Common myeloid progenitor, CD34-positive (primary cell): Measurements from ENCODE around the gene MTOR.
"Not testable (repeated sequence)": the region's sequence is repeated elsewhere in the genome, so short reads cannot be mapped to it uniquely, and the experiment has no call there.

Source experiments
- CTCF ChIA-PET: fragments of 350-600 bp; sonication (Branson Sonifier 250); formaldehyde crosslinking; loops from one replicate; lab custom pipeline; 2021; ENCODE audit warnings: antibody characterized with exemption; lab: Charles Lee
- POLR2A ChIA-PET: fragments of 350-600 bp; sonication (Branson Sonifier 250); formaldehyde crosslinking; loops from one replicate; lab custom pipeline; 2021; ENCODE audit warnings: antibody characterized with exemption; lab: Charles Lee
- DNase-seq, 3 donors: peaks; one replicate each; pipeline versions ENCODE4 v3.0.0 to v3.0.0-alpha.2; 2013
- H3K27ac ChIP-seq, 2 experiments: 1 replicate in 1 of 2; 2 replicates in 1 of 2; pipeline ENCODE4 v1.7.0; 2013; ENCODE audit warnings: inconsistent platforms in 2 of 2, low read length in 2 of 2, mild to moderate bottlenecking in 2 of 2, low read depth in 1 of 2, moderate library complexity in 1 of 2; ENCODE audit not compliant: severe bottlenecking in 2 of 2, insufficient read depth in 1 of 2, poor library complexity in 1 of 2
- H3K27me3 ChIP-seq, 5 experiments: replicated peaks in 2 of 5; 1 replicate in 3 of 5; 2 replicates in 2 of 5; pipeline versions ENCODE4 v1.6.1 to v1.7.0; 2013; ENCODE audit warnings: low read length in 4 of 5, mild to moderate bottlenecking in 2 of 5, moderate library complexity in 2 of 5, inconsistent platforms in 1 of 5; ENCODE audit not compliant: insufficient read depth in 5 of 5, control insufficient read depth in 4 of 5
- H3K36me3 ChIP-seq, 4 experiments: 1 replicate in 2 of 4; 2 replicates in 2 of 4; pipeline versions ENCODE4 v1.6.1 to v1.7.0; 2013; ENCODE audit warnings: low read length in 3 of 4, control low read depth in 1 of 4, mild to moderate bottlenecking in 1 of 4; ENCODE audit not compliant: control insufficient read depth in 4 of 4, insufficient read depth in 4 of 4
- H3K4me1 ChIP-seq, 4 experiments: 1 replicate in 3 of 4; 2 replicates in 1 of 4; pipeline versions ENCODE4 v1.6.1 to v1.7.1; 2013; ENCODE audit warnings: low read length in 3 of 4, mild to moderate bottlenecking in 3 of 4, control low read depth in 1 of 4, inconsistent platforms in 1 of 4, moderate library complexity in 1 of 4; ENCODE audit not compliant: control insufficient read depth in 4 of 4, insufficient read depth in 4 of 4; ENCODE audit errors: control extremely low read depth in 1 of 4
- H3K4me3 ChIP-seq, 7 experiments: 1 replicate in 4 of 7; 2 replicates in 3 of 7; pipeline versions ENCODE4 v1.5.1 to v1.7.0; 2013; ENCODE audit warnings: mild to moderate bottlenecking in 7 of 7, low read length in 6 of 7, moderate library complexity in 6 of 7, inconsistent platforms in 2 of 7, low read depth in 2 of 7, control low read depth in 1 of 7; ENCODE audit not compliant: insufficient read depth in 4 of 7, control insufficient read depth in 1 of 7; ENCODE audit errors: extremely low read depth in 1 of 7
- H3K9me3 ChIP-seq, 5 experiments: 1 replicate in 4 of 5; 2 replicates in 1 of 5; pipeline versions ENCODE4 v1.6.1 to v1.7.1; 2013; ENCODE audit warnings: low read length in 4 of 5, mild to moderate bottlenecking in 2 of 5, inconsistent platforms in 1 of 5, low read depth in 1 of 5, moderate library complexity in 1 of 5; ENCODE audit not compliant: control insufficient read depth in 4 of 5, insufficient read depth in 2 of 5; ENCODE audit errors: control extremely low read depth in 1 of 5
- WGBS: methylation state at CpG from one replicate; pipeline ENCODE4 v1.1.5; 2013; ENCODE audit not compliant: insufficient coverage; 5-methylcytosine and 5-hydroxymethylcytosine counted together

MTOR gene

GRCh38 chr1:11184973-11185372 is 77.4 kb downstream of the MTOR start:
- H3K4me1 ChIP-seq, result no peaks in the 10 kb centered on the region

DNA sequence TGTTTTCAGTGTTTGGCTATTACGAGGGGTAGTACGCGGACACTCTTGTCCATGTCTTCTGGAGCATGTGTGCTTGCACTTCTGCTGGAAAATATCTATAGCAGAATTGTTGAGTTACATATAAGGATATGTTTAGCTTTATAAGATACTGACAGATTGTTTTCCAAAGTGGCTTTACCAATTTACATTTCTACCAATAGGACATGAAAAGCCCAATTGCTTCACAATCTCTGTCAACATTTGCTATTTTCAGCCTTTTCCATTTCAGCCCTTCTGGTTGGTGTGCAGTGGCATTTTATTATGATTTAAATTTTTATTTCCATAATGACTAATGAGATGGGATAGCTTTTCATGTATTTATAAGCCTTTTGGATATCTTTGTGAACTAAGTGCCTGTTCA is 79.5 kb downstream of the MTOR start:
- no peak for DNase-seq
- Histone ChIP-seq H3K4me3 (no peak overlapping the region), H3K27ac (no peak overlapping the region), H3K27me3 (no peaks in the 10 kb centered on the region), H3K36me3 (peaks cover 4 to 54% (median 16%) of the 10 kb centered on the region in 4 experiments), H3K9me3 (no peaks in the 10 kb centered on the region), H3K4me1 (no peaks in the 10 kb centered on the region)
- CTCF ChIA-PET, result no interaction called here
- POLR2A ChIA-PET, result no interaction called here
- WGBS, result no CpG with 5 or more reads among the region's 3 CpGs

More at GRCh38 chr1:11184973-11185372, 77.4 kb downstream of the MTOR start:
- no CpG with 5 or more reads among the region's 1 CpG for WGBS
- no peaks in the 10 kb centered on the region for H3K27me3 ChIP-seq
- ChIA-PET POLR2A (interaction anchor here (0.8 kb wide), 1 partner anchor 156 kb away, joined by 5 read pairs; no protein-coding TSS in a partner anchor), CTCF (interaction anchor here (0.8 kb wide), 1 partner anchor 33 kb away, joined by 5 read pairs; no protein-coding TSS in a partner anchor)
- no peak overlapping the region for H3K27ac ChIP-seq
- H3K9me3 ChIP-seq, result no peaks in the 10 kb centered on the region
- H3K36me3 ChIP-seq, result peaks cover 10 to 61% (median 22%) of the 10 kb centered on the region in 4 experiments
- DNase-seq, result no peak
- H3K4me3 ChIP-seq, result no peak overlapping the region

GRCh38 chr1:11180342-11180744 is 82.0 kb downstream of the MTOR start:
- POLR2A ChIA-PET, result no interaction called here
- Histone ChIP-seq H3K36me3 (peaks cover 2 to 41% (median 15%) of the 10 kb centered on the region in 4 experiments), H3K27me3 (no peaks in the 10 kb centered on the region), H3K27ac (no peak overlapping the region), H3K4me1 (no peaks in the 10 kb centered on the region), H3K4me3 (no peak overlapping the region), H3K9me3 (no peaks in the 10 kb centered on the region)
- CTCF ChIA-PET, result no interaction called here
- DNase-seq, result no peak

DNA sequence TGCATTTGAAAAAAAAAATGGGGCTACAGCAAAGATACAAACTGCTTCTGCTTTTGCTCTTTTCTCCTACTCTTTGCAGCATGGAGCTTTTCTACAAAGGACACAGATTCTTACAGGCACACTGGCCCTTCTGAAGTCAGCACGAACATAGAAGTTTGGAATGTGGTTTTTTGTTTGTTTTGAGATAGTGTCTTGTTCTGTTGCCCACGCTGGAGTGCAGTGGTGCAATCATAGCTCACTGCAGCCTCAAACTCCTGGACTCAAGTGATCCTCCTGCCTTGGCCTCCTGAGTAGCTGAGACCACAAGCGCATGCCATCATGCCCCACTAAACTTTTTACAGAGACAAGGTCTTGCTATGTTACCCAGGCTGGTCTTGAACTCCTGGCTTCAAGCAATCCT is 82.6 kb downstream of the MTOR start:
- POLR2A ChIA-PET, H3K9me3 ChIP-seq, H3K4me1 ChIP-seq, CTCF ChIA-PET, H3K27ac ChIP-seq, DNase-seq, H3K27me3 ChIP-seq, H3K4me3 ChIP-seq: not testable (repeated sequence)
- H3K36me3 ChIP-seq, result peaks cover 2 to 37% (median 13%) of the 10 kb centered on the region in 4 experiments
- 100% methylated on average over 2 of the region's 3 CpGs for WGBS

DNA sequence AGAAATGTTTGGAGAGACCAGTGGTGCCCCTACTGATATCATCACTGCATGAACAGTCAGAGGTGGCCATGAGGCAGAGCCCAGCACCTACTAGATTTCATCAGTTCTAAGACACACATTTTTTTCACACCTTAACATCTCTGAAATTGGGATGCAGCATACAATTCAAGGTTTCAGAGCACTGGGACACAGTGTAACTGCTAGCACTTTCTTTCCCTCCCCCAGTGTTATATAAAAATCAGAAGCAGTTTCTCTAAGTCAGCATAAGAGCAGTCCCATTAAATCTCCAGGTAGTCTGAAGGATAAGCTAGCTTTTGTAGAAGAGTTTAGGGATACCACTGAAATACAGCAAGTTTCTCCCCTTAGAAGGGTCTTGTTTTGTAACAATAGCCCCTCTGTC is 83.2 kb downstream of the MTOR start:
- no peak overlapping the region for H3K27ac ChIP-seq
- no peak overlapping the region for H3K4me3 ChIP-seq
- H3K27me3 ChIP-seq, result no peaks in the 10 kb centered on the region
- no peak for DNase-seq
- no peaks in the 10 kb centered on the region for H3K4me1 ChIP-seq
- ChIA-PET CTCF (no interaction called here), POLR2A (no interaction called here)
- peaks cover 2 to 31% (median 10%) of the 10 kb centered on the region in 4 experiments for H3K36me3 ChIP-seq
- no peaks in the 10 kb centered on the region for H3K9me3 ChIP-seq

DNA sequence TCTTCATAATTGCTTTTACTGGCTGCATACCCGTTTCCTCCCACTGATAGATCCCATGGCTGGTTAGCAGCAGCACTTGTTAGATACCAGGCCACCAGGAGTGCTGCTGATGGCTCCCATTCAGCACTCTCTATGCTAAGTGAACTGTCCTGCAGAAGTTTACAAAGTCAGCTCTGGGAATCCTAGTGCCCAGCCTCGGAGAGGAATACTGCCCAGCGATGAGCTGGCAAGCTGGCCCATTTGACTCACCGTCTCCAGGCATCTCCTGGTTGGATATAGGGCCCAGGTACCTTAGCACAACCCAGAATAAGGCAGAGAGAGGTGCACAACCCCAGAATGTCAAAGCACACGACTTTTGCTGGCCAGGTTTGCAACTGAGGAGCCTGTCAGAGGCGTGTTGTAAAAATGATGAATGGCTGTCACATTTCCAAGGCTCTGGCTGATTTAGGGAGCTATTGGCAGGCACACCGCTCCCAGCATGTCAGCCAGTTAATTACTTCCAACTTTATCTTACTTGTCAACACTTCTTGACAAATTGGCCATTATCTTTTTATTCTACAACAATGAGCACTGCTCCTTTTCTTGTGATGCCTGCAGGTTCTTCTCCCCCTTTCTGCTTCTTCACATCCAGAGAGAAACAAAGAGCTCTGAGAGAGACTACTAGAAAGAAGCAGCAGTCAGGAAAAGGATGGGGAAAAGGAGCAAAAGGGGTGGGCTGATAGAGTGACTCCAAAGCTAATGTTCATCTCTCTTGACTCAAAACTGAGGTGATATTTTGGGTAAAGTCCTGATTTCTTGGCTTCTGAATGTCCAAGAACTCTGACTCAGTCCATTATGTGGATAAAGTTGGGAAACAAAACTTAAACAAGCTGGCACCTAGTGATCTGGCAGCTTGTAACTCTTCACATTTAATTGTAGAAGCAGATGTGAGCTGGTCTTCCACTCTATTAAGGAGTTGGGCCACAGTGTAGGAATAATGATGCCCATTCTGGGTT is 84.0 kb downstream of the MTOR start:
- Histone ChIP-seq H3K9me3 (no peaks in the 10 kb centered on the region), H3K36me3 (peaks cover 2 to 29% (median 9%) of the 10 kb centered on the region in 4 experiments), H3K27me3 (no peaks in the 10 kb centered on the region), H3K4me1 (no peaks in the 10 kb centered on the region), H3K4me3 (no peak overlapping the region), H3K27ac (no peak overlapping the region)
- 97% methylated on average over 6 of the region's 7 CpGs for WGBS
- DNase-seq, result no peak
- ChIA-PET POLR2A (no interaction called here), CTCF (no interaction called here)

GRCh38 chr1:11176081-11176706 is 86.2 kb downstream of the MTOR start:
- ChIA-PET POLR2A (no interaction called here), CTCF (no interaction called here)
- Histone ChIP-seq H3K27me3 (no peaks in the 10 kb centered on the region), H3K9me3 (no peaks in the 10 kb centered on the region), H3K4me1 (no peaks in the 10 kb centered on the region), H3K36me3 (peaks cover 2 to 20% (median 6%) of the 10 kb centered on the region in 4 experiments), H3K4me3 (no peak overlapping the region), H3K27ac (no peak overlapping the region)
- no peak for DNase-seq
- 97% methylated on average over 11 of the region's 11 CpGs for WGBS
